Testis (tissue), 3 donors: Measurements from ENCODE around the gene ATP12A. TPM values are rescaled to one million over a fixed set of nuclear protein-coding genes. Genes with fewer than 3 reads are reported as not detected.

Experiments
- DNase-seq: peaks from one replicate; pipeline ENCODE4 v3.0.0-alpha.2; 2019
- H3K27ac ChIP-seq, 2 donors: fragments of 200-600 bp; sonication (generic); one replicate each; pipeline ENCODE4 v1.5.1; 2019
- H3K27me3 ChIP-seq: fragments of 200-600 bp; sonication (generic); one replicate; pipeline ENCODE4 v1.5.1; 2019
- H3K36me3 ChIP-seq: fragments of 200-600 bp; sonication (generic); one replicate; pipeline ENCODE4 v1.5.1; 2017; ENCODE audit warnings: low read depth; ENCODE audit errors: missing control alignments
- H3K4me1 ChIP-seq: fragments of 200-600 bp; sonication (generic); one replicate; pipeline ENCODE4 v1.5.1; 2019
- H3K4me3 ChIP-seq, 2 donors: fragments of 200-600 bp; sonication (generic); one replicate each; pipeline ENCODE4 v1.5.1; 2017 to 2019
- H3K9me3 ChIP-seq: fragments of 200-600 bp; sonication (generic); one replicate; pipeline ENCODE4 v1.5.1; 2017
- CTCF ChIP-seq, 3 experiments: fragments of 450-650 bp in 2 of 3; fragments of 200-600 bp in 1 of 3; sonication (generic) in 1 of 3; IDR thresholded peaks; one replicate each; pipeline ENCODE4 v1.5.1; 2016 to 2019; ENCODE audit warnings: antibody characterized with exemption in 3 of 3, mild to moderate bottlenecking in 2 of 3, moderate library complexity in 1 of 3
- POLR2A ChIP-seq: fragments of 450-650 bp; IDR thresholded peaks from one replicate; pipeline ENCODE4 v1.6.1; 2017; ENCODE audit warnings: antibody characterized with exemption, mild to moderate bottlenecking, moderate library complexity
- WGBS, 2 donors: methylation state at CpG; one replicate each; pipeline ENCODE4 v1.1.5; 2018; 5-methylcytosine and 5-hydroxymethylcytosine counted together
- intact Hi-C: fragments of 100-400 bp; cut with DNase I; formaldehyde crosslinking; loops from one replicate; pipeline ENCODE4 v1.15.1; 2023; ENCODE audit warnings: low total_unique reads
- polyA plus RNA-seq: library from polyadenylated mRNA; stranded (reverse); fragments of 350-450 nt; fragmentation: Illumina TruSeq; extraction: RNeasy Lipid Tissue Mini Kit (QIAGEN cat#74804); gene quantifications from one replicate; pipeline ENCODE4 v1.2.3, GENCODE V29; 2014; ENCODE audit warnings: low read depth, low replicate concordance; ENCODE audit not compliant: insufficient read depth
- total RNA-seq, 2 donors: library from RNA; depleted of rRNA; stranded (reverse); fragments of >200 nt; gene quantifications; one replicate each; pipeline ENCODE4 v1.2.3, GENCODE V29; 2016

The ATP12A gene
- total and polyA plus RNA-seq, 3 donors from 2014 or later = 0.94 to 1.6 (median 1.2) TPM

DNA sequence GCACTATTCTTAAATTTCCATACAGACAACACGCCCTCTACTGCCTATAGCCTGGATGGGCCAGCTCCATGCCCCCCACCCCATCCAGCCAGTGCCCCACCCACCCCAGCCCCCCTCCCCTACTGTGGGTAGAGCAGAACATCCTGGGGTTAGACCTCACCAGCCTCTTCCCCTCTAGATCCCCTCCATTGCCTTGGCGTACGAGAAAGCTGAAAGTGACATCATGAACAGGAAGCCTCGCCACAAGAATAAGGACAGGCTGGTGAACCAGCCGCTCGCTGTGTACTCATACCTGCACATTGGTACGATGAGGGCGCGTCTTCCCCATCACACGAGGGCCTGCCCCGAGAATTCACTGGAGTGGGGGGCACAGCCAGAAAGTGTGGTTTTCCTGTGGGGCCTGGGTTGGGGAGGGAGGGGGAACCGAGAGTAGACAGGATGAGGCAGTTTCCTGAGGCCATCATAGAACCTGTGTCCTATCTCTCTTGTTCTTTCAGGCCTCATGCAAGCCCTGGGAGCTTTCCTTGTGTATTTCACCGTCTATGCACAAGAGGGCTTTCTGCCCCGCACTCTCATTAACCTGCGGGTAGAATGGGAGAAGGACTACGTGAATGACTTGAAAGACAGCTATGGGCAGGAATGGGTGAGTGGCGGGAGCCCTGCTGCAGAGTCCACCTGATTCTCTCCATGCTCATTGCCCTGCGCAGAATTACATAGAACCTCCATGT, 29.1 kb downstream of the ATP12A start:
- intact Hi-C loops = no loop called here
- Histone ChIP-seq H3K27ac (no peak overlapping the region), H3K4me1 (no peaks in the 10 kb centered on the region), H3K36me3 (no peaks in the 10 kb centered on the region), H3K9me3 (no peaks in the 10 kb centered on the region), H3K27me3 (no peaks in the 10 kb centered on the region), H3K4me3 (no peak overlapping the region)
- TF ChIP-seq POLR2A (no peak), CTCF (IDR thresholded peaks at IDR 0.05) (no peak)
- no peak for DNase-seq
- WGBS, 2 donors = 78 to 80% methylated on average over 18 of the region's 18 CpGs

DNA sequence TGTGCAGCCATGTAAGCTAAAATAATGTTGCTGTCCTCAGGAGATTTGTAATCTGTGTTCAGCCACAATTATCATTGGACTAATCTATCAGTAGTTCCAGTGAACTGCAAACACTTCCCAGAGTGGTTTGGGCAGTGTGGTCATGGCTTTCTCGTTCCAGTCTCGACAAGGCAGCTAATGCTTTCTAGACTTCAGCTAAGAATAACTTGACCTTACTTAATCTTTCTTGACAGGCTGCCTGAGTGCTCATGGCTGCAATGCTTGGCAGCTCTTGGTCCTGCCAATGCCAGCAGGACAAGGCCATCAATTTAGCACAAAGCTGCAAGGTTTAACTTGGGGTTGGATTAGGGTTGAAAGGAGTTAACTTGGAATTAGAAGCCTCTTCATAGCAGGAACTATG, 32.8 kb downstream of the ATP12A start:
- no peak for DNase-seq
- intact Hi-C loops = no loop called here
- 26 to 34% methylated on average over 2 of the region's 2 CpGs for WGBS, 2 donors

DNA sequence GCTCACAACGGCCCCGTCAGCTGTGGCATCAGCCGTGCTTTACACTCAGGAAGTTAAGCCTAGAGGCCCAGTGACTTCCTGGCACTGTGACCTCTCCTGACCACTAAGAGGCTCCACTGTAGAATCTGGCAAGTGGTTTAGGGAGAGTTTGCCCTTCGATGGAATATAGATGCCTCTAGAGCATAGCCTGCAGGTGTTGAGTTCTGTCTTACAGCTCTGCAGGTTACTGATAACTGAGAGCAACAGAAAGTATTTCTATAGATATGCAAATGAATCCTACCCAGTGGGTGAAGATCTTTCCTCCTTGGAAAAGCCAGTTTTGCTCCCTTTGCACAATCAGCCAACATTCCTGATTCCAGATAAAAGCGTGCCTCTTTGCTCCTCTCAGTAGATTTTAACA, 35.8 kb downstream of the ATP12A start:
- Histone ChIP-seq H3K27me3 (no peaks in the 10 kb centered on the region), H3K9me3 (no peaks in the 10 kb centered on the region), H3K36me3 (no peaks in the 10 kb centered on the region), H3K4me3 (no peak overlapping the region), H3K4me1 (no peaks in the 10 kb centered on the region), H3K27ac (no peak overlapping the region)
- intact Hi-C loops = no loop called here
- TF ChIP-seq POLR2A (no peak), CTCF (IDR thresholded peaks at IDR 0.05) (no peak)
- DNase-seq = no peak
- WGBS, 2 donors = 50 to 68% methylated on average over 5 of the region's 5 CpGs

More for the DNA sequence above, 32.8 kb downstream of the ATP12A start:
- Histone ChIP-seq H3K4me3 (no peak overlapping the region), H3K4me1 (no peaks in the 10 kb centered on the region), H3K9me3 (no peaks in the 10 kb centered on the region), H3K27ac (no peak overlapping the region), H3K36me3 (no peaks in the 10 kb centered on the region), H3K27me3 (no peaks in the 10 kb centered on the region)
- TF ChIP-seq CTCF (IDR thresholded peaks at IDR 0.05) = no peak
- no peak for TF ChIP-seq POLR2A

GRCh38 chr13:24716446-24716845, 36.2 kb downstream of the ATP12A start:
- DNase-seq = no peak
- H3K27ac ChIP-seq = no peak overlapping the region
- H3K36me3 ChIP-seq = no peaks in the 10 kb centered on the region
- H3K9me3 ChIP-seq = no peaks in the 10 kb centered on the region
- intact Hi-C loops = no loop called here
- H3K4me1 ChIP-seq = no peaks in the 10 kb centered on the region
- no peaks in the 10 kb centered on the region for H3K27me3 ChIP-seq
- no peak for TF ChIP-seq POLR2A
- TF ChIP-seq CTCF (IDR thresholded peaks at IDR 0.05) = no peak
- WGBS, 2 donors = 45 to 52% methylated on average over 7 of the region's 7 CpGs
- no peak overlapping the region for H3K4me3 ChIP-seq

DNA sequence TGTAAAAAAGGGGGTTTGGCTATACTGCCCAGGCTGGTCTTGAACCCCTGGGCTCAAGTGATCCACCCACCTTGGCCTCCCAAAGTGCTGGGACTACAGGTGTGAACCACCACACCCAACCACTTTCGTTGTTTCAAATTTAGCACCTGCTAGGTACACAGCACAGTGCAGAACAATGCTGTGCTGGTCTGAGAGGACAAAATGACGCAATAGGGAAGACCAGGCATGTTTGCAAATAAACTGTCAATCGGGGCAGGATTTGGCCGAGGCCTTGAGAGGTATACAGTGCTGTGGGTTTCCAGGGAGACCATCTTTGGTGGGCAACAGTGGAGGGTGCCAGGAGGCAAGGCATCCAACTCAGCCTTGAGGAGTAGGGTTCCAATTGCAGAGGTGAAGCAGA, 37.0 kb downstream of the ATP12A start:
- Histone ChIP-seq H3K9me3 (no peaks in the 10 kb centered on the region), H3K4me3 (no peak overlapping the region), H3K27ac (no peak overlapping the region), H3K27me3 (no peaks in the 10 kb centered on the region), H3K4me1 (no peaks in the 10 kb centered on the region), H3K36me3 (no peaks in the 10 kb centered on the region)
- DNase-seq = no peak
- intact Hi-C loops = no loop called here
- TF ChIP-seq POLR2A (no peak), CTCF (IDR thresholded peaks at IDR 0.05) (no peak)
- WGBS, 2 donors = 85 to 90% methylated on average over 4 of the region's 4 CpGs
